HG03280 (cell line): ENCODE results near the gene PHIP.

Experiments
- ATAC-seq: cut with Tn5 transposase; IDR thresholded peaks from one replicate; pipeline ENCODE4 v1.9.1; 2021; ENCODE audit warnings: mild to moderate bottlenecking, moderate library complexity; ENCODE audit not compliant: unreplicated experiment

The PHIP gene

DNA sequence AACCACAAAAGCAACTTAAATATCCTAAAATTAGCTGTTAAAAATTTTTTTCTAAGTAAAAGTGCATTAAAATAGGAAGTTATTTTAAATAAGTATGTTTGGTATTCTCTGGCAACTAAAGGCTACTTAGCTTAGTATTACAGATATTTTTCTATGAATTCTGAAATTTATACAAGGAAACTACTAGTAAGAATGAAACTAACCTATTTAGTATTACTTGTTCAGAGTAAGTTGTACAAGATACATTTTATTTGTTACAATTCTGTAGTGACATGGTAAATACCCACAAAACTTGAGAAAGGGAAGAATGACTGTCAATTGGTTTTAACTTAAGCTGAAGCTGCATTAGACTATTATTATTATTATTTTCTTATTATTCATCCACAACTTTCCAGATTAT is 6.5 kb downstream of the PHIP start:
- ATAC-seq: no peak

DNA sequence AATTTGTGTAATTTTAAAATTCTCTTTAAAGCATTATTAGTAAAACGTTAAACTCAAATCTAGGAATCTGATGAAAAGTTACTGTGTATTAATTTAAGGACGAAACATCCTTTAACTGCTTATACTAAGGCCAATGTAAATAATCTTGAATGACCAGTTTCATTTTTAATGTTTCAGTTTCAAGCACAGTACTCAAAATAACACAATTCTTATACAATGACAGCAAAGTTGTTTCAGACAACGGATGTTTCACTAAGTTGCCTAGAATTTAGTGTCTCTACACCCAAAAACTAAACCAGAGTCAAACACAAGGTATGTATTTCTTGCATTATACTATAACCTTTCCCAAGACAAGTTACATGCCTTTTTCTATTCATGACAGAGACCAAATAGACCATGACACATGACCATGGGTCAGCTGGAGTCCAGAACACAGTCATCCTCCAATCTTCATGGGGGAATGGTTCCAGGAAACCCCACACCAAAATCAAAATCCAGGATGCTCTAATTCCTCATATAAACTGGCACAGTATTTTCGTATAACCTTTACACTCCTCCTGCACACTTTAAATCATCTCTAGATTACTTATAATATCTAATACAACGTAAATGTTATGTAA is 7.7 kb downstream of the PHIP start:
- peak; percentile 78 for ATAC-seq

GRCh38 chr6:79066828-79067227 is 11.2 kb downstream of the PHIP start:
- no peak for ATAC-seq

DNA sequence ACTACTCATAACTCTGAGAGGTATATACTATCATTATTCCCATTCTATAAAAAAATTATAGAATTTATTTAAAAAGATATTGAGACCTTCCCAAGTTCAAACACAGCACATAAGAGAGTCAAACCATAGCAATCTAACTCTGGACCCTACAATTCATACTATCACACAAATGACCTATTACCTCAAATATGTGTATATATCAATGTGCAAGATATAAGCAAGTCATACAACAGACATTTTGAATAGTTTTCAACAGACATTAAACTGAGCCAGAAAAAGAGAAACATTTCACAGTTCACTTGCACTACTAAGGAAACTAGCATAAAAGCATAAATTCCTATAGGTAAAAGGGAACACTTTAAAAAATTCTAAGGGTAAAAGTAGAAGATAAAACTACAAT is 11.7 kb downstream of the PHIP start:
- ATAC-seq: no peak

DNA sequence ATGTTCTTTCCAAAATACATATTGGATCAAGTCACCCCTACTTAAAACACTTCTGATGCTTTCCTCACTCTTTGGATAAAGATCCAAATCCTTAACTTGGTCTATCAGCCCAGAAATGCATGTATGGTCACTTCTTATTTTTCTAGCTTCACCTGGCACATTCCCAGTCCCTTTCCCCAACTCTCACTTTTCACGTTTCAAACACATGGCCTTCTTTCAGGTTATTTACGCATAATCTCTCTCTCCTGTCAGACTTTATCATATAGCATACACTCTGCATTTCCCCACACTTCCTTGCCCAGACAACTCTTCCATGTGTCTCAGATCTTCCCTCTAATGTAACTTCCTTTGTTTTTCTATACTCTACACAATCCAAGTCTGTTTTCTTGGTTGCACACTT is 12.8 kb downstream of the PHIP start:
- no peak for ATAC-seq

- ATAC-seq: peak; percentile 52
Measured at GRCh38 chr6:79064635-79065034, 13.4 kb downstream of the PHIP start.

- ATAC-seq: no peak
Measured at GRCh38 chr6:79062708-79063107, 15.3 kb downstream of the PHIP start.

- ATAC-seq: no peak
Measured at GRCh38 chr6:79057746-79058145, 20.3 kb downstream of the PHIP start.

- ATAC-seq: no peak
Measured at GRCh38 chr6:79056226-79056625, 21.8 kb downstream of the PHIP start.

GRCh38 chr6:79048611-79049010 is 29.4 kb downstream of the PHIP start:
- no peak for ATAC-seq

GRCh38 chr6:79047072-79047471 is 31.0 kb downstream of the PHIP start:
- no peak for ATAC-seq

GRCh38 chr6:79045966-79046365 is 32.1 kb downstream of the PHIP start:
- ATAC-seq: no peak

DNA sequence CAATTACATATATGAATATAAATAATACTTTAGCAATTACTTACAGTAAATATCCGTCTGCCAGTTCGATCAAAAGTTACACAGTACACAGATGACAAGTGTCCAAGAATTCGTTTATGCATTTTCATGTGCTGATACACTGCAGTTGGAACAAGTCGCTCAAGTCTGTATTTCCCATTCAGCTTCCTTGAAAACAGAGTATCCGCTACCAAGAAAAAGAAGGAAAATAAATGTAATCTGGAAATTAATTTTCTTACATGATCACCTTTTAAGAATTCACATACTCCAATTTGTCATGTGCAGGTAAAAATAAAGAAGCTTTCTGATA is 35.3 kb downstream of the PHIP start:
- no peak for ATAC-seq

DNA sequence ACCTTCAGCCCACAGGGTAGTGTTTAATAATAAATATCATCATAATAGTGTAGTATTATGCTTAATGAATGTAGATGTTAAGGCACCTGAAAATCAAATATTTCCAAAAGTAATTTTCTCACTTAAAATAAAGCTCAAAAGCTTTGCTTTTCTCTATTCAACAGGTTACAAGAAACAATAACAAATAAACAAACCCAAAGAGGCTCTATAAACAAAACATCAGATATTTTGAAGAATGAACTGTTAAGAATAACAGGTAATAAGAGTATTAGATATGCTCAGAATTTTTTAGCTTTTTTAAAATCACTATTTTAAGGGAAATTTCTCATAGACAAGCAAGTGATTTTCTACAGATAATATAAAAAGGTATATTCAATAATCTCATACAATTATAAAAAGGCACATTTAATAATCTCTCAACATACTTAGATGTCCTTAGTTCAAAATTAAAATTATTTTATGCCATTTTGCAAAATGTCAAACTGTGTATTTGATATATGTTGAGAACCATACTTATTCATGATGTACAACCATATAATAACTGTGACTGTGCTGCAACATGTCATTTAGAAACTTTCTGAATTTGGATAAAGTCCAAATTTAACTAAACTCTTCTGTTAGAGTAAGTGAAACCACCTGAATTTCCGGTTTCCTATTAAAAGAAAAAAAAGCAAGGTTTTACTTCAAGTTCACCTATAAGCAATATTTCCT is 35.8 kb downstream of the PHIP start:
- ATAC-seq: peak; percentile 67

DNA sequence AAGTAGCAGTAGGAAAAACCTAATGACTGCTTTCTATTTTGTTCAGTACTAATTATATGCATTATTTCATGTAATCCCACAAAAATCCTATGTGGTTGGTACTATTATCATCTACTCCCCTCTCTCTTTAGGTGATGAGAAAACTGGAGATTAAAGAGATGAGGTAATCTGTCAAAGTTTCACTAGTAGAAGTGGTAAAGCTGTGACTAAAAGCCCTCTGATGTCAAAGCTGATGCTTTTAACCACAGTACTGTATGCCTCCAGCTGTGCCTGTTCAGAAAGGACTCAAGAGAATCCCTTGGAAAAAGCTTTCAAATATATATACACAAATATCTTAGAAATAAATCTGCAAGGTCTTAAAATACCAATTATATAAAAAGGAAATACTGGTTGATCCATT is 38.0 kb downstream of the PHIP start:
- ATAC-seq: peak; percentile 74

- no peak for ATAC-seq
Measured at GRCh38 chr6:79038061-79038460, 40.0 kb downstream of the PHIP start.

GRCh38 chr6:79034865-79035264 is 43.2 kb downstream of the PHIP start:
- ATAC-seq: no peak

GRCh38 chr6:79033279-79033678 is 44.8 kb downstream of the PHIP start:
- no peak for ATAC-seq

- ATAC-seq: no peak
Measured at GRCh38 chr6:79031821-79032590, 46.0 kb downstream of the PHIP start.

- ATAC-seq: no peak
Measured at GRCh38 chr6:79030511-79030910, 47.5 kb downstream of the PHIP start.

- no peak for ATAC-seq
Measured at GRCh38 chr6:79030023-79030422, 48.0 kb downstream of the PHIP start.

GRCh38 chr6:79028641-79029314 is 49.3 kb downstream of the PHIP start:
- ATAC-seq: no peak
